GM18951 (cell line): ENCODE results near the gene TSC2.
"Not testable (repeated sequence)": the region's sequence is repeated elsewhere in the genome, so short reads cannot be mapped to it uniquely, and the experiment has no call there.

Experiments
- in situ Hi-C: fragments of 300-500 bp; cut with MboI; formaldehyde crosslinking; loops from one replicate; pipeline ENCODE4 v1.12.0; 2022; ENCODE audit warnings: low sequenced_read_pairs, mixed read lengths, inconsistent platforms; ENCODE audit not compliant: unreplicated experiment

The TSC2 gene

GRCh38 chr16:2135071-2135470 lies 87.3 kb downstream of the TSC2 start:
- in situ Hi-C loops, result not testable (repeated sequence)

DNA sequence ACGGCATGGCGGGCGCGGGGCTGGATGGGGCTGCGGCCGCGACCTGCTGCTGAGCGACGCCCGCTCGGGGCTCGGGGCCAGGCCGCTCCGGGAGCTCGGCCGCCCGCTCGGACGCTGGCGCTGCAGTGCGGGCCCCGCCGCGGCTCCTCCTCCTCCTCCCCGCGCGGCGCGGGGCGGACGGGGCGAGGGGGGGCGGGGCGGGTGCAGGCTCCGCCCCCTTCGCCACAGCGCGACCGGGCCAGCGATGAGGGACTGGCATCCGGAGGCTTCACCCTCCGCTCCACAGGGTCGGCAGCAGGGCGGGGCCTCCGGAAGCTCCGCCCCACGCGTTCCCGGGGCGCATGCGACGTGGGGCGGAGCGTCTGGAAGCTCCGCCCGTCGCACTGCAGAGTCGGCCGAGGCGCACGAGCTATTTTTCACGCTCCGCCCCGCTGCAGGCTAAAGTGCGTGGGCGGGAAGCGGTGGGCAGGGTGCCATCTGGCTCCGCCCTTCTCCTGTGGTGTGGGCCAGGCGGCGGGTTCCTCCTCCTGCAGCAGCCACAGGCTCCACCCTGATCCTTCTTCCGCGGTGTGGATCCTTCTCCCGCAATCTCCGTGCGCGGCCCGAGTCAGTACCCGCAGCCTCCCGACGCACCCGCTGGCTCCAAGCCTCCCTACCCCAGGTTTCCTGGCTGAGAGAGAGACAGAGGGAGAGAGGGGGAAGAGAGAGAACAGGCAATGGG lies 88.1 kb downstream of the TSC2 start, which contains the start of gene PKD1:
PKD1 (minus strand) TSS at position 129 of the 721 bp plus-strand sequence. CDS start 209 bp downstream, outside the sequence.
- in situ Hi-C loops, result not testable (repeated sequence)
